Measurements from ENCODE around the gene RPL34.

DNA sequence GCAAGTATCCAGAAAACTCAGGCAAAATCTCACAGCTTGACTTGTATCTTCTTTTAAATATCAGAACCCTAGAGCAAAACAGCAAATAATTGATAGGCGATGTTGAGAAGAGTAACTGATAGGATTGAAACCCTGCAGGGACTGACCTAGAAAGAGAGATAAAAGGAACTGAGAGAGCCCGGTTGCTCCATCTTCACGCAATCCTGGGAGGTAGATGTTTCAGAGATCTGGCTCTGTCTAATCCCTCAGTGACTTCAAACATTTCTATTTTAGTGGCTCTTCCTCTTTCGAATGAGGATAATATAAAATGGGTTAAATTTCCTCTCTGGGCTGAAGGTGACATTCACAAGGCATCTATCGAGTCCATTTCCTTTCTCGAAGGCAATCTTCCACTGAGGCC is 39.3 kb upstream of the RPL34 start:
- TF ChIP-seq ZEB2 (tag by site-specific recombination; IDR thresholded peaks at IDR 0.05): no peak
- no peak for TF ChIP-seq KLF10 (tag by site-specific recombination; IDR thresholded peaks at IDR 0.05)
- TF ChIP-seq, protein P1, sequence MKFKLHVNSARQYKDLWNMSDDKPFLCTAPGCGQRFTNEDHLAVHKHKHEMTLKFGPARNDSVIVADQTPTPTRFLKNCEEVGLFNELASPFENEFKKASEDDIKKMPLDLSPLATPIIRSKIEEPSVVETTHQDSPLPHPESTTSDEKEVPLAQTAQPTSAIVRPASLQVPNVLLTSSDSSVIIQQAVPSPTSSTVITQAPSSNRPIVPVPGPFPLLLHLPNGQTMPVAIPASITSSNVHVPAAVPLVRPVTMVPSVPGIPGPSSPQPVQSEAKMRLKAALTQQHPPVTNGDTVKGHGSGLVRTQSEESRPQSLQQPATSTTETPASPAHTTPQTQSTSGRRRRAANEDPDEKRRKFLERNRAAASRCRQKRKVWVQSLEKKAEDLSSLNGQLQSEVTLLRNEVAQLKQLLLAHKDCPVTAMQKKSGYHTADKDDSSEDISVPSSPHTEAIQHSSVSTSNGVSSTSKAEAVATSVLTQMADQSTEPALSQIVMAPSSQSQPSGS (tag by site-specific recombination; IDR thresholded peaks at IDR 0.05; ENCODE audit: low read depth): no peak
- TF ChIP-seq OVOL3 (tag by site-specific recombination; IDR thresholded peaks at IDR 0.05): no peak
- TF ChIP-seq YY1 (tag by site-specific recombination; IDR thresholded peaks at IDR 0.05): no peak
- TF ChIP-seq, protein P2, sequence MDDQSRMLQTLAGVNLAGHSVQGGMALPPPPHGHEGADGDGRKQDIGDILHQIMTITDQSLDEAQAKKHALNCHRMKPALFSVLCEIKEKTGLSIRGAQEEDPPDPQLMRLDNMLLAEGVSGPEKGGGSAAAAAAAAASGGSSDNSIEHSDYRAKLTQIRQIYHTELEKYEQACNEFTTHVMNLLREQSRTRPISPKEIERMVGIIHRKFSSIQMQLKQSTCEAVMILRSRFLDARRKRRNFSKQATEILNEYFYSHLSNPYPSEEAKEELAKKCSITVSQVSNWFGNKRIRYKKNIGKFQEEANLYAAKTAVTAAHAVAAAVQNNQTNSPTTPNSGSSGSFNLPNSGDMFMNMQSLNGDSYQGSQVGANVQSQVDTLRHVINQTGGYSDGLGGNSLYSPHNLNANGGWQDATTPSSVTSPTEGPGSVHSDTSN (CRISPR knock-in tag; IDR thresholded peaks at IDR 0.05): no peak
- TF ChIP-seq, protein P3, sequence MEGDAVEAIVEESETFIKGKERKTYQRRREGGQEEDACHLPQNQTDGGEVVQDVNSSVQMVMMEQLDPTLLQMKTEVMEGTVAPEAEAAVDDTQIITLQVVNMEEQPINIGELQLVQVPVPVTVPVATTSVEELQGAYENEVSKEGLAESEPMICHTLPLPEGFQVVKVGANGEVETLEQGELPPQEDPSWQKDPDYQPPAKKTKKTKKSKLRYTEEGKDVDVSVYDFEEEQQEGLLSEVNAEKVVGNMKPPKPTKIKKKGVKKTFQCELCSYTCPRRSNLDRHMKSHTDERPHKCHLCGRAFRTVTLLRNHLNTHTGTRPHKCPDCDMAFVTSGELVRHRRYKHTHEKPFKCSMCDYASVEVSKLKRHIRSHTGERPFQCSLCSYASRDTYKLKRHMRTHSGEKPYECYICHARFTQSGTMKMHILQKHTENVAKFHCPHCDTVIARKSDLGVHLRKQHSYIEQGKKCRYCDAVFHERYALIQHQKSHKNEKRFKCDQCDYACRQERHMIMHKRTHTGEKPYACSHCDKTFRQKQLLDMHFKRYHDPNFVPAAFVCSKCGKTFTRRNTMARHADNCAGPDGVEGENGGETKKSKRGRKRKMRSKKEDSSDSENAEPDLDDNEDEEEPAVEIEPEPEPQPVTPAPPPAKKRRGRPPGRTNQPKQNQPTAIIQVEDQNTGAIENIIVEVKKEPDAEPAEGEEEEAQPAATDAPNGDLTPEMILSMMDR (tag by site-specific recombination; IDR thresholded peaks at IDR 0.05): no peak

Data from HEK293 (cell line).